Fibroblast of skin of left quadriceps (primary cell): ENCODE data around the gene PDE8B.

Experiments
- DNase-seq, 2 experiments: peaks; one replicate each; pipeline ENCODE4 v3.0.0-alpha.2; 2013; ENCODE audit warnings: low read depth in 2 of 2

Gene PDE8B

DNA sequence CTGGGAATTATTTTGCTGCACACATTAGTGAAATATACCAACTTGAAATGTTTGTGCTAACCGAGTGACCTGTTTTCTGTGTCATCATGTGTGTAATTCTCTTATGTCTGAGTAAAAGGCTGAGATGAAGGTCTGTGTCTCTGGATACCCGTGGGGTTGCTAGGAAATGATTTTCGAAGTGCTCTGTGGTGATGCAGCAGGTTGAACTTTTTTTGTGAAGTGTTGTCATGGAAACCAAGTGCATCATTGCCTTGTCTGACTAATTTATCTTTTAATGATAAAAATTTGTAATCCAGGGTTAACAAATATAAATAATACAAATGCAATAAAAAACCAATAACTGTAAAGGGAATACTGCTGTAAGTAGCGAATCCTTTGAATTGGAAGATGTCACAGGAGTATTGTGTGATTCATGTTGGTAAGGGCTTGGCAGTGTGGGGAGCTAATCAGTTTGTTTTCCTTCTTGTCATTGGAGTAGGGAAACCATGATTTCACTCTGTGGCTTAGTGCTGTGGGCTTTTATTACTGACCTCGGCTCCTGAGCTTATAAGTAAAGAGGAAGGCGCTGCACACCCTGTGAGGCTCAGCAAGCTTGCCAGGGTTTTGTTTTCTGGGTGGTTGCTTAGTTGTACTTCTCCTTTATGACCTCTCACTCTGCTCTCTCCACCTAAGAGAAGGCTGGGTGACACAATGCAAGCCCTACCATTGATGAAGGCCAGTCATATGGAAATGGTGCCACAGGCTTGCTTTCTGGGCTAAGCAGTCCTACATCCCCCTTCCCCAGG, 22.3 kb downstream of the PDE8B start:
- no peak for DNase-seq

- no peak for DNase-seq
Measured at GRCh38 chr5:77235846-77236721, 25.6 kb downstream of the PDE8B start.

- no peak for DNase-seq
Measured at GRCh38 chr5:77239126-77239741, 28.8 kb downstream of the PDE8B start.

- DNase-seq: no peak
Measured at GRCh38 chr5:77241444-77241843, 31.0 kb downstream of the PDE8B start.

DNA sequence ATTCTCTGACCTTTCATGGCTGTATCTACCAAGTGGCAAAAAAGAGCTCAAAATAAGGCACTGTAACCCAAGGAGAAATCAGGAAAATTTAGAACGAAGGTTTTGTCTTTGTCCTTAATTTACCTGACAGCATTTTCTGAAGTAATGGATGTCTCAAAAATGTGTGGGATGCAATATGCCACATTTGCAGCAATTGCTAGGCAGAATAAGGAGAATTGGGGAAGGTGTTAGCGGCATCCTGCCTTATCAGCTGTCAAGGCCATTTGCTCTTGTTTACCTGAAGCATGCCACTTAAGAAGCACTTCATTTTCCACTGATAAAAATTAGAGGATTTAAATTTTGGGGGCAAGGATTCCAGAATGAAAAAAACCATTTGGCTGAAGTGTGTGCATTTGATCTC, 39.0 kb downstream of the PDE8B start:
- DNase-seq: no peak

GRCh38 chr5:77250021-77250420, 39.5 kb downstream of the PDE8B start:
- no peak for DNase-seq

DNA sequence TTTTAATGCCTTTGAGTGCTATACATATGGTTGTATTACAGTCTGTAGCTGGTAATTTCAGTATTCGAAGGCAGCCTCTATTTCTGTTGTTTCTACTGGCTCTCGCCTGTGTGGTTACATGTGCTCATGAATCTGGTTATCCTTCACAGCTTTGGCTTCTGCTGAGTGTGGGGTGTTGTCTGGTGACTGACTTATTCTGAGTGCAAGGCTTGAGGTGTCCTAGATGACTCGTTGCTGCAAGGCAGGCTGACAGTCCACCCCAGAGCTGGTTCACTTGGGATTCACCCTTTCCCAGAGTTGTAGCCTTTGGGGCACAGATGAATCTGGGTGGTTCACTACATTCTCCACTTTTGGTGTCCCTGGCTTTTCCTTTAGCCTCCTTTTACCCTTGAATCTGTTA, 41.4 kb downstream of the PDE8B start:
- no peak for DNase-seq

- DNase-seq: no peak
Measured at GRCh38 chr5:77255617-77256016, 45.1 kb downstream of the PDE8B start.

DNA sequence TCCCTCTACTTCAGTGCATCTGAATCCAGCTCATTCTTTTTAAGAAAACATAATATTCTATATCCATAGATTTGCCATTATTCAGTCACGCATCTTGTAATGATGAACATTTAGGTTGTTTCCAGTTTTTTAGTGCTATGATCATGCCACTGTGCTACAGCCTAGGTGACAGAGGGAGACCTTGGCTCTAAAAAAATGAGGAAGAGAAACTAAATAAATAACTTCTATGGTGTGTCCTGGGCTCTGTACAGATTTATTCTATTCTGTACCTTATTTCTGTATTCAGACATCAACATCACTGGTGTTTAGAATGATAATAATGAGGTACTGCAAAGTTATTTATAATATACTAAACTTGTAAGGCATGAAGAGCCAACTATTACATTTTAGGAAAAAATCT, 45.9 kb downstream of the PDE8B start:
- no peak for DNase-seq

- no peak for DNase-seq
Measured at GRCh38 chr5:77258652-77259051, 48.2 kb downstream of the PDE8B start.

GRCh38 chr5:77259476-77259875, 49.0 kb downstream of the PDE8B start:
- no peak for DNase-seq

GRCh38 chr5:77262697-77263096, 52.2 kb downstream of the PDE8B start:
- no peak for DNase-seq

- peak; percentile 43 to 44 for DNase-seq
Measured at GRCh38 chr5:77266291-77266690, 55.8 kb downstream of the PDE8B start.

GRCh38 chr5:77267496-77267895, 57.0 kb downstream of the PDE8B start:
- DNase-seq: no peak

GRCh38 chr5:77272206-77272605, 61.7 kb downstream of the PDE8B start:
- no peak for DNase-seq

- DNase-seq: no peak
Measured at GRCh38 chr5:77277759-77278158, 67.3 kb downstream of the PDE8B start.

GRCh38 chr5:77280036-77280435, 69.6 kb downstream of the PDE8B start:
- no peak for DNase-seq

DNA sequence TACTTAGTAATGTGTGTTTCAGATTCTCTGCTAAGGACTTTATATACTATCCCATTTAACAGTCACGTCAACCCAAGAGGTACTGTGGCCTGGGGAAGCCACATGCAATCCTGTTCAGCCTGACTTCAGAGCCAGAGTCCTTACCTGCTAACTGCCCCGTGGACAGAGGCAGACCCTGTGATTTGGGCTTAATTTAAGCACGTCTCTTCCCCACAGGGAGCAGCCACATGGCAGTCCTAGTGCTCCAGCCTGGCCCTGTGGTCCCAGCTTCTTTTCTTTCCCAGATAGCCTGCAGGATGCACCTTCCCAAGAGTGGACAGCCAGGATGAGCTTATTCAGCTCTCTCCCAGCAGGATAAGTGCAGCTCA, 71.5 kb downstream of the PDE8B start:
- DNase-seq: no peak

- DNase-seq: no peak
Measured at GRCh38 chr5:77282337-77283027, 72.0 kb downstream of the PDE8B start.

GRCh38 chr5:77285251-77285841, 74.9 kb downstream of the PDE8B start:
- DNase-seq: no peak

DNA sequence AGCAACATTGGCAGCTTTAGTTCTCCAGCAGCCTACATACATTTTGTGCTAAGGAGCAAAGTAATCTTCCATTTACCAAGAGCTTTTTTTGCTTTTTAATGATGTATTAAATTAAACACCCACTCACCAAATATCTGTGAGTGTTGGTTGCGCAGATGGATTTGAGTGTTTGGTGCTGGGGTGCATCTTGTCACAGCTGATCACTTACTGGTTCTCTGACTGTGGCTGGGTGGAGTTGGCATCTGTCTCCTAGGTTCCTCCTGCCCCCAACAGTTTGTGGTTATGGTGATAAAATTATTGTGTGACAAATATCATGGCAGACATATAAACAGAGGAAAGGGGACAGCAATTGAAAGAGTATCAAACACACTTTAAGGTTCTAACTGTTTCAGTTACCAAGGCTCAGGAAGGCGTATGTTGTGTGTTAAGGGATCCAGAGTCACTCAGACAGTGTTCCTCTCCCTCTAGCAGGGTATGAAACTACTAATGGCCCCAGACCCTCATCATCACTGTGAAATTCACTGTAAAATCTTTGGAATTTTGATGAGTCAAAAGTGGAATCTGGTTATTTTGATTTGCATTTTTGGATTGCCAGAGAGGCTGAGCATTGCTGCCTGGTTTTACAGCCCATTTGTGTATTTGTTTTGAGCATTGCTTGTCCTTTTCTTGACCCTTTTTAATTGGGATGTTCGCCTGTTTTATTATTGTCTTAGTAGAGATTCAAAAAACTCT, 81.7 kb downstream of the PDE8B start:
- DNase-seq: peak; percentile 61 to 62
